Stimulated activated CD8-positive, alpha-beta memory T cell treated with anti-CD3 and anti-CD28 coated beads, Interleukin-12 subunit alpha, Interleukin-12 subunit beta, amount 100 ng/mL, for 4 hours (primary cell): Measurements from ENCODE around the gene CHD5.

Experiments
- DNase-seq: peaks from one replicate; pipeline ENCODE4 v3.0.0-alpha.2; 2020; ENCODE audit warnings: low read depth

The CHD5 gene

DNA sequence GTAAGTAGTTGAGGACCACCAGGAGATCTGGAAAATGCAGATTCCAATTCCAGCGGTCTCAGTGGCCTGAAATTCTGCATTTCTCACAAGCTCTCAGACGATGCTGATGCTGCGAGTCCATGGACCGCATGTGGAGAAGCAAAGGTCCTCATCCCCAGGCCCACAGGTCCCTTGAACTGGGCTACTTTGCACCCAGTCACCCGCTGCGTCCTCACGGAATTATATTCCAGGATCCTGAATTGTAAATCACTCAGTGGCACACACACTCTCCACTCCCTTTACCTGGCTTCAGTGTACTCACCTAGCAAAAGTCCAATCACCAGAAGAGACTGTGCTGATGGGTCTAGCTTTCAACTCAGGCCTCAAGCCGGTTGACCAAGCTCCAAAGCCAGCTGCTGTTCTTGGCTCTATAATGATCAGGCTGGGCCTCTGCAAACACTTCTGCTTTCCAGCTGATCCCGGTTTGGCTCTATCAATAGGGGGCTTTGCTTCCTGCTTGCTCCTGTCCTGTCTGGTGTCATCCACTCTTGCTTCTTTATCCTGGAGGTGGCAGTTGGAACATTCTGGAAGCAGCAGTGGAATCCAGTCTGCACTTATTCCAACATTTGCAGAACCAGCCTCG is 20.2 kb upstream of the CHD5 start:
- DNase-seq = no peak

DNA sequence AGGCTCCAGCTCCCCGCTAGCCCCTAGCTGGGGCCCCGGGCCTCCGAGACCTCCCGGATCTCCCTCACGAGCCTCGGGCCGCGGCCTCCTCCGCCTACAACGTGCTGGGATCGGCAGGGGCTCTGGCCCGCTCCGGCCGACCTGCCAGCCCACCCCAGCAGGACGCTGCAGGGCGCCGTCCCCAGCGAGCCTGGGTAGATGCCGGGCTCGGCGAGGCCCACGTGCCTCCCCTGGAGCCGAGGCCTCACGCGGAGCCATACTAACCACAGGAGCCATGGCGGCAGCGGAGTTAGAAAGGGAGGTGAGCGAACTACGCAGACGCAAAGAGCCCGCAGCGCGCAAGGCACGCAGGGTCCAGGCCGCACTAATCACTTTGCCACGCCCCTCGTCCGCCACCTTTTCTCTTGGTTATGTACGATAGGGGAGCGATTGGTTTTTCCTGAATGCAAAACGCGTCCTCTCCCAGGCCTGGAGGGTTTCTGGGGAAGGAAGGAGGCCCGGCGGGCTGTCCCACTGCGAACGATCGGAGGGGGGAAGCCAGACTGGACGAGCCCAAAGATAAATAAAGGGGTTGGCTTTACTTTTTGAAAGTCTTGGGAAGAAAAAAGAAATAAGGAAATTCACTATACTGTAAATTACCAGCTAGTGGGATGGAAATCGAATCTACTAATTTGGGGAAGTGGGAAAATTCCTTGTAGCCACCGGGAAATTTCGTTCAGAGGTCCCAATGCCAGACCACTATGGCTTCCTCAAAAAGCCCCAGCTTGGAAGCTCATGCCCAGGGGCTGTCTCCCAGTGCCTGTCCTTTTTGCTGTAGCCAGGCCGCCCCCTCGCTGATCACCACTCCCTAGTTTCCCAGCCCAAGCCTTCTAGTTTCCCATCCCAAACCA is 19.4 kb upstream of the CHD5 start, which contains the start of gene RPL22:
TSS of gene RPL22 (minus strand) at position 298 of the 890 bp plus-strand sequence. CDS start at position 276, 22 bp downstream.
- peak; percentile 92 for DNase-seq

DNA sequence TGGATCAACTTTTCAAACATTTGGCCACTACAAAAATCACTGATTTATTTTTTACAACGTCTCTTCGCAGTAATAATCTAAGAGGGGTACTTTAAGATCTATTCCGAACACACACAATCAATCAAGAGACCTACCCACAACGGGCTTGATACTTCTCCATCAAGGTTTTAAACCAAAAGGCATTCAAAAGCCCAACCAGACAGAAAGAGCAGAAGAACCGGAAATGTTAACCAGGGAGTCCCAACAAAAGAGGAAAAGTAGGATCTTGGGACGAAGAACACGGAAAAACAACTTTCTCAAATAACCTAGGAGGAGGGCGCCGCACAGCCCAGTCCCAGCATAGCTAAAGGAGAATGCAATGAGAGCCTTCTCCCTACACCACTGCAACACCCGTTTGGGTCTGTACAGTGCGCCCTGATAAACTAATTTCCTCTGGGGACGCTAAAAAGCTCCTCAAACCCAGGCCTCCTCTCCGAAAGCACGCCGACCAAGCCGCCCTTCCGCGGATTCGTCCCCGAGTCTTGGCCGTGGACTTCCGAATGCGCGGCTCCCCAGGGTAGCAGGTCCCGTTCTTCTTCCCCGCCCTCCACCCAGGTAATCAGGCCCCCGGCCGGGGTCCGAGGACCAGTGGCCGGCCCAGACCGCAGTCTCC is 18.7 kb upstream of the CHD5 start:
- no peak for DNase-seq

DNA sequence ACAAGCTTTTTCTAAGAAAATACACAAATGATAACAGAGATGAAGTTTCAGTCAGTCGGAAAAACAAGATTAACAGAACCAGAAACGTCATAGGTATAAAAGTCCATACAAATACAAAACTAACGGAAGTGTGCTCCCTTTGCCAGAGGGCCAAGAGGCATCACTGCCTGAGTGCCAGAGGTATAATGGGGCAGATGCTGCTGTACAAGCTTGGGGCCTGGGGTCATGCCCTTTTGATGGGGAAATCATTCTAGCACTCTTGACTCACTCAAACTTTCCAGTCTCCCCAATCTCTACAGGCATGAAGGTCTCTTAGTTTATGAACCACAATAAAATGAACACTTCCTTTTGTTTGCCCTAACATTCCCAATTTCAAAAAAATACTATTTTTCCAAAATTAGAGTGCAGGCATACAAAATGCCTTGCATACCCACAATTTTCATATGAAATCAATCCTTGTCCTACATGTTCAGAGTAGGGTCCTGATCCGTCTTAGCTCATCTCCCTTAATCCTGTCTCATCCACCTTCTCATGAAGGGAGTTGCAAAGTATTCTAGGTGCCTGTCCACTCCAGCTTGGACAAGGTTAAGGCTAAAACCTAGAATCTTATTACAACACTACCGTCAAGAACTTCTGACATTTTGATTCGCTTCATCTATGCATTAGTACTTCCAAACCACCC is 17.8 kb upstream of the CHD5 start:
- DNase-seq = no peak

DNA sequence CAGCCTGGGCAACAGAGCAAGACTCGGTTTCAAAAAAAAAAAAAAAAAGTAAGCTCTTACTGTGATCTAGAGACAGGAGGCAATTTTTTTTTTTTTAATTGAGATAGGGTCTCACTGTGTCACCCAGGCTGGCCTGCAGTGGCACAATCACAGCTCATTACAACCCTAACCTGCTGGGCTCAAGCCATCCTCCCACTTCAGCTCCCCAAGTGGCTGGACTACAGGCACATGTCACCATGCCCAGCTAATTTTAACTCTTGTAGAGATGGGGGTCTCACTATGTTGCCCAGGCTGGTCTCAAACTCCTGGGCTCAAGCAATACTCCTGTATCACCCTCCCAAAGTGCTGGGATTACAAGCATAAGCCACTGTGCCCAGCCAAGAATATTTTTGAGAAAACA is 11.8 kb upstream of the CHD5 start:
- no peak for DNase-seq

DNA sequence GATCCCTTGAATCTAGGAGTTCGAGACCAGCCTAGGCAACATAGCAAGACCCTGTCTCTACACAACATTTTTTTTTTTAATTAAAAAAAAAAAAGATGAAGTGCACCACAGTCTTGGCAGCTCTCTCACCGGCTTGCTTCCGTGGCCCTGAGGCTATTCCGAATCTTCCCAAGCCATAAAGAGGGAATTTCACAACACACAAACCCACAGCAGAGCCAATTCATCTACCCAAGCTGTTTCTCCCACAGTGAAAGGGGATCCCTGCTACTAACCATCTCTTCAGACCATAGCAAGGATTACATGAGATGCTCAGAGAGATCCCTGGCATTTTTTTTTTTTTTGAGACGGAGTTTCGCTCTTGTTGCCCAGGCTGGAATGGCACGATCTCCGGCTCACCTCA is 8.3 kb upstream of the CHD5 start:
- DNase-seq = no peak

DNA sequence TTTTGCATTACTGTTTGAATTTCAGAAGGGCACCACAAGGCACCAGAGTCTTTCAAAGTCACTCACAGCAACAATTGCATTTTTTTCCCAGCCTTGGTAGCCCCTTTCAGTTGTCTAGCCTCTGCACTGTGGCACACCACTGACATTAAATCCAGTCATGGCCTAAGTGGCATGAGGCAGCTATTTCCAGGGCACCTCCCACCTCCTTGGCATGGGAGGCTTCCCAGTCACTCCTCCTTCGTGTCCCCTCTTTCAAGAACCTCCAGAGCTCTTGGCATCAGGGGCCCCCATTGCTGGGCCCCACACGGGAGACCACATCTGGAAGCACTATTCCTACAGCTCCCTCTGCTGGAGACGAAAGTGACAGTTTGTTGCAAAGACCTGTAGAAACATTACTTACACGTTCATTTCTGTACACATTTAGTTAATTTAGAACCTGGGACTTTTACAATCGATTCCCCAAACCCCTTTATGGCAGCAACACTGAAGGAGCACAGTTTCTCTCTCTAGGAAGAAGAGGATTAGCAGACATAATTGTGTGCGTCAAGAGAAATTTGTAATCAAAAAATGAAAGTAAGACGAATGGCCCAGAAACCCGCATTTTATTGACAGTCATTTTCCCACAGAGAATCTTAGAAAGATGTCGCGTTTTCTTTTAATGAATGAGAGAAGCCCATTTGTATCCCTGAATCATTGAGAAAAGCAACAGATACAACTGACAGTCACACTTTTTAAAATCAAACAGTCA is 5.7 kb upstream of the CHD5 start:
- no peak for DNase-seq

DNA sequence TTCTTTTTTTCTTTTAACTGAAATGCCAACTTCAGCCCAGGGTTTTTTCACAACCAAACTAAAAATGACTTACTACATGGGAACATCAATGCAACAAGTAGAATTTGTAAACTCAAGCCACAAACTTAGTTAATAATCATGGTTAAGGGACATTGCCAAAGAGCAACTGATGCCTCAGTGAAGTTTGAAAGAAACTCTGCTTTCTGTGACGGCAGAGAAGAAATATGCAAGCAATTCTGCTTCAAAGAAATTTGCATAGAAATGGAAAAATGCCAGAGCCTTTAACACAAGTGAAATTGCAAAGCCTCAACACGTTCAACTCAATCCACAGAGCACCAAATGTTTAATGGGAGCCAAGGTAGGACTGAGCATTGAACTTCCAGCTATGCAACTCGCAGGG is 5.0 kb upstream of the CHD5 start:
- DNase-seq = no peak

DNA sequence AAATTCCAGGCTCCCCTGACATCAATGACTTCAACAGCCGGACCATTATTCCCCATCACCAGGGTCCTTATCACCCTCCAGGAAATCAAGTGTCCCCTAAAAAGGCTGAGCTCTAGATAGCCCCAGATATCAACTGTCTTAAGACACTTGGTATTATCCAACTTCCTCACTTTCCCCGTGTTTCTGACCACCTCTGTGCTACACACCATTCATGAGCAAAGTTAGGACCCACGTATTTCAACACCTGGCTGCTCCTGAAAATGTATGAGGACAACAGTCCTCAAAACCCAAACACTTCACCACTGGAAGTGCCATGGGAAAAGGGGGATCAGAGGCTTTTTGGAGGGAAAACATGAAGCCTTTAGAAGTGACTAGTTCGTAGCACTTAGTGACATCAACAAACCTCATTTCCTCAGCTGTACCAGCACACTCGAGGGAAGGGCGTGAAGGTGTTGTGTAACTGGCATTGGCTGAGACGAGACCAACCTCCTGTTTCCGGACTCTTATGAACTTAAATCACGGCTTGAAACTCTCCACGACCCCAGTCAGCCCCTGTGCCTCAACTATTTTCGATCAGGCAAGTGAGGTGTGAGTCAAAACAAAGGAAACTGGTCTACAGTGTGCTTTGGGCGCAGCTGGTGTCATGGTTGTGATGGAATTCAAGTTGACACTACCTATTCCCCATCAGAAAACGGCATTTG is 4.1 kb upstream of the CHD5 start:
- DNase-seq = no peak

DNA sequence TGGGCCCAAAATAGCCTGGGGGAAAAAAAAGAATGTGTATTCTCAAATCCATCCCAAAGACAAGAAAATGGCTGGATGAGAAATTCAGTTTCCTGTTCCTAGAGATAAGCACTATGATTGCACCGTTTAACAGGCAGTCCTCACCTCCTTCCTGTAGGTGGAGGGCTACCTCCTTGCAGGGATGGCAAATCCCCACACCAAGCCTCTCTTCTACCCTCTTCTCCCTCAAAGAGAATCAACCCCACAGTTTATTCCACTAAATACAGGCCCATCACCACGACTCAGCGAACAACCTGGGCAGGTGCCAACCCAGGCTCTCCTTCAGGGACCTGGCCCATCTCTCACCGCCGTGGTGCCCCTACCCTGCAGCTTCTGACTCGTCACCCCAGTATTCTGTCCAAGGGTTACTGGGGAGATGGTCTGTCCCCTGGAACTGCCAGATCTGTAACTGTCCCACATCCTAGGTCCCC is 3.4 kb upstream of the CHD5 start:
- no peak for DNase-seq

DNA sequence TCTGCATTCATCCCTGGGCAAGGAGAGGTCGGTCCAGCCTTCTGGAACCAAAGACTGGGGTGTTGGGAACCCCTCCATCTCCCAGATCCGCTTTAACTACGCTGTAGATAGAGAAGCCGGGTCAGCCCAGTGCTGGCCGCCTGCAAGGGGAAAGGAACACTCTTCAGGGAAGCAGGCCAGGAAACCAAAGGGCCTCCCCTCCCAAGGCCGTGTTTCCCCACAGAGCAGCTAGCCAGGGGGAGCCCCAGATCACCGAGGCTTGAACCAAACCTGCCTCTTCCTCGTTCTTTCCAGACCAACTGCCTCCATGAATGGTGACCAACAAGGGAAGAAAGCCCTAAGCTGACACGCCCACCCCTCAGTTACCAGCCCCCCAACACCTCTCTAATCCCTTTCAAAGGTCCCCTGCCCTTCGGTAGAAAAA is 1.2 kb upstream of the CHD5 start:
- no peak for DNase-seq

DNA sequence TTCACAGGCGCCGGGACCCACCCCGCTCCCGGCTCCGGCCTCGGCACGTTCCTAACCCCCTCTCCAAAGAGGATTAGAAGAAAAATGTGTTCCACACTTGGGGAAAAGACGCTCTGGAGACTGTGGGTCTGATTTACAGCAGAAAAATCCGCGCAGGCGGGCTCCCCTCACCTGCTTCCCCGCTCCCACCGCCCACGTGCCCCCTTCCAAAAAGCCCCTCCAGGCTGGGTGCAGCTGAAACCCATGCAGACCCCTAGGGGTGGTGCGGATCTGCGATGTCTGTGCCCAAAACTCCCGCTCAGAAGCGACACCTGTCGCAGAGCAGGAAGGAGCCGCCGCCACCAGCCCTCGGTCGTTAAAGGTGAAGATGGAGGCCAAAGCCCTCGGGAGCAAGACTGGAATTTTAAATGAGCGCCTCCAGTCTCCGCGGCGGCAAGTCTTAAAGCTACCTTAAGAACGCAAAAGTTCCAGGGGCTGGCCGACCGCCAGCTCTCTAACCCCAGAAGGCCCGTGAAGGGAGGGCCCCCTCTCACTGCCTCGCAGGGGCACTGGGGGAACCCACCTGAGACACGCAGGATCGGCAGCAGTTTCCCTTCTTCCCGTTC is 688 bp upstream of the CHD5 start:
- DNase-seq = no peak

DNA sequence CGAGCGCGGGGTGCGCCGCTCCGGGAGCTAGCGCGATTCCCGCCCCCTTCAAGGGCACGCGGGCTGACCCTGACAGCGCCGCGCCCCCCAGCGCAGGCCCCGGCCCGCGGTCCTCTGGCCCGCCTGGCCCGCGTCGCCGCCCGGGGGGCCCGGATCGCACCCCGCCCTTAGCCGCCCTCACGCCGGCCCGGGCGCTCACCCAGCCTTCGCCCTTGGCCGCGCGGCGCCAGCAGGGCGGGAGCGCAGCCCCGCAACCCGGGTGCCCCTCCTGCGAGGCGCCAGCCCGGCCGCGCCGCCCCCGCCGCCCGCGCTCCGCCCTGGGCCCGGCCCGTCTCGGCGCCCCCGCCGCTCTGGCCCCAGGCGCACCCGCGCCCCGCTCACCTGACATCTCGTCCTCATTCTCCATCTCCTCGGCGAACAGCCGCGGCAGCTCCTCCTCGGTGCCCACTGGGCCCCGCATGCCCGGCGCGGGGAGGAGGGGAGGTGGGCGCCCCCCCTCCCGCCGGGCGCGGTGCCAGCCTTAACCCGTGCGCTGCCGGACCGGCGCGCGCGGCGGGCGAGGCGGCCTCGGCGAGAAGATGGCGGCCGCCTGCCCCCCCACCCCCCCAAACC is 451 bp downstream of the CHD5 start:
- DNase-seq = no peak

DNA sequence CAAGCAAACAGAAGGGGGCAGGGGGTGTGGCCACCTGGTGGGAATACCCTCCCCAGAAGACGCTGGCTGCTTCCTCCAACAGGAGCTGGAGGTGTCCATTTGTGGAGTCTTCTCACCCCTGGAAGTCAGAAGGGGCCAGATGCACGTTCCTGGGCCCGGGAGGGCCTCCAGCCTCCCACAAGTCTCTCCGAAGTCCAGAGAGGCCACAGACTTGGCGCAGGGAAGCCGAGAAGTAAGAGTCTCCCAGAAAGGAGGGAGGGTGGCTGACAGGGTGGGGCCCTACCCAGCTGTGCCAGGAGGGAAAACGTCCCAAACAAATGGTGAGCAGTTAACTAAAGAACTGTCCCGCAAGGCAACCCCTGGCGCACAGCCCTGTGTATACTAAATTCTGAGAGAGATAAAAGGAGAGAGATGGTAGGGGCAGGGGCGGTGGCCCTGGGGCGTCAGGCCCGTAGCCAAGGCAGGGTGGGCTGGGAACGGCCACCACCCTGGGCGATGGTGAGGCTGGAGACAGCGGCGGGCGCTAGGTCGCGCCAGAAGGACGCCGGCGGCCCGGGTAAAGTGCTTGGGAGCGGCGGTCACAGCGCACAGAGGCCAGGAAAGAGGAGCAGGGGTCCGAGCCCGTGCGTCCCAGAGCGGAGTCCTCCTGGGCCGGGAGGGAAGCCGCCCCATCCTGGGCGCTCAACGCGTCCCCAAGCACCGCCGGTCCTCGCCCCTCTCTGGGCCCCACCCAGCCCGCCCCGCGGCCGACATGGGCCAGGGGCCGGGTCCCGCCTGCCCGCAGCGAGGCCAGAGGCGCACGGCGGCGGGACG is 1.2 kb downstream of the CHD5 start:
- DNase-seq = no peak

DNA sequence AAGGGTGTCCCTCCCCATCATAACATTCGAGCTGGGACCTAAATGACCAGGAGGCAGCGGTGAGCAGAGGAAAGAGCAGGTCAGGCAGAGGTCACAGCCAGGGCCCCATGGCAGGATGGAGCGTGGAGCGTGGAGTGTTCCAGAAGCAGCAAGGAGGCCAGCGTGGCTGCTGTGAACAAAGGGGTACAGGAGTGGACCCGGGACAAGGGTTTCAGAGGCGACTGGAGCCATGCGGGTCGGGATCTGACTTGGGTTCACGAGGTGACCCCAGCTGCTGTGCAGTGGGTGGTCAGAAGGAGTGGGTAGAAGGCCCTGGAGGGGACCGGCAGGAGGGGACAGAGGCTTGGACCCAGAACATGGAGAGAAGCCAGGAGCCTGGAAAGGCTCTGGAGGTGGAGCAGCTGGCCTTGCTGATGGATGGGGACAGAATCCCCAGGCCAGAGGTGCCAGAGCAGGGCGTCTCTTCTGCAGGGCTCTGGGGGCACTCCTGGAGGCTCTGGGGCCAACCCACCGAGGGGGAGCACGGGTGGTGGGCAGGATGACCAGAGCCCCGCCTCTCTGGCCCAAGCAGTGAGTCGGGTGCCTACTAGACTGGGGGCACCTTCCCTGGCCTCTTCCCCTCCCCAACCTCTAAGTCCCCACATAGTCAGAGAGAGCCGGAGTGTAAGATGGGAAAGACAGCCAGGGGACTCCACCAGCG is 2.3 kb downstream of the CHD5 start:
- no peak for DNase-seq

DNA sequence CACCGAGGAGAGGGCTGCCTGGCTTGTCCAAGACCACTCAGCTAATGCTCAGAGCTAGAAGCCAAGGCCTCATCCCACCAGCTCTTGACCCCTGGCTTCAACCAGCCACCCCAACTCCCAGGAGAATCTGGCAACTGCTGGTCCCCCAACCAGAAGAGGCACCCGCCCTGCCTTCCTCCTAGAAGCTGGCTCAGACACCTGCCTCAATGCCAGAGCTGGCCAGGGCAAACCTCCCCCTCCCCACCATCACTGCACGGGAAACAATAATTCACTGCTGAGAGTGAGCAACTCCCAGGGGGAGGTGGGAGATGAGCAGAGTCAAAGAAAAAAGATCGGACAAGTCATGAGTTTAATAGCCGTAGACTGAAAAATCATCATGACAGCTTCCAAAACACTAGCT is 3.3 kb downstream of the CHD5 start:
- no peak for DNase-seq

DNA sequence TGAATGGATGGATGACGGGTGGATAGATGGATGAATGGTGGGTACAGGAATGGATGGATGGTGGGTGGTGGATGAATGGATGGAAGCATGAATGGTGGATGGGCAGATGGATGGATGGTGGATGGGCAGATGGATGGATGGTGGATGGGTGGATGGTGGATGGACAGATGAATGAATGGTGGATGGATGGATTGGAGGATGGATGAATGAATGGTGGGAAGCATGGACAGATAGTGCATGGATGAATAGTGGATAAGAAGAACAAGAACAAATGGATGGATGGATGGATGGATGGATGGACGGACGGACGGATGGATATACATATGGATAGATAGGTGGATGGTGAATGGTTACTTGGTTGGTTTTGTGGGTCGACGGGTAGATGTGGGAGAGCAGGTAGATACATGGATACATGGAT is 4.7 kb downstream of the CHD5 start:
- DNase-seq = no peak

DNA sequence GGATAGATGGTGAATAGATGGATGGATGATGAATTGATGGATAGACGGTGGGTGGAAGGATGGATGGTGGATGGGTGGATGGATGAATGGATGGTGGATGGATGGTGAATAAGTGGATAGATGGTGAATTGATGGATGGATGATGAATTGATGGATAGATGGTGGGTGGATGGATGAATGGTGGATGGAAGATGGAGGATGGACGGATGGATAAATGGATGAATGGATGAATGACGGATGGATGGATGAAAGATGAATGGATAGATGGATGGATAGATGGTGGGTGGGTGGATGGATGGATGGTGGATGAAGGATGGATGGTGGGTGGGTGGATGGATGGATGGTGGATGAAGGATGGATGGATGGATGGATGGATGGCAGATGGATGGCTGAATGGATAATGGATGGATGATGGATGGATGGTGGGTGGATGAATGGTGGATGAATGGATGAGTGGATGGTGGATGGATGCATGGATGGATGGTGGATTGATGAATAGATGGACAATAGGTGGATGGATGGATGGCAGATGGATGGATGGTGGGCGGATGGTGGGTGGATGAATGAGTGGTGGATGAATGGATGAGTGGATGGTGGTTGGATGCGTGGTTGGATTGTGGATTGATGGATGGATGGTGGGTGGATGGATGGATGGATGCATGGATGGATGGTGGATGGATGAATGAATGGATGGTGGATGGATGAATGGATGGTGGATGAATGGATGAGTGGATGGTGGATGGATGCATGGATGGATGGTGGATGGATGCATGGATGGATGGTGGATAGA is 5.3 kb downstream of the CHD5 start:
- no peak for DNase-seq
